HG03439 (cell line): ENCODE measurements around the gene ZBTB12.
"Not testable (repeated sequence)": the region's sequence is repeated elsewhere in the genome, so short reads cannot be mapped to it uniquely, and the experiment has no call there.

Experiments used
- ATAC-seq: cut with Tn5 transposase; IDR thresholded peaks from one replicate; pipeline ENCODE4 v1.9.1; 2021; ENCODE audit warnings: mild to moderate bottlenecking, moderate library complexity; ENCODE audit not compliant: unreplicated experiment

Gene ZBTB12, protein sequence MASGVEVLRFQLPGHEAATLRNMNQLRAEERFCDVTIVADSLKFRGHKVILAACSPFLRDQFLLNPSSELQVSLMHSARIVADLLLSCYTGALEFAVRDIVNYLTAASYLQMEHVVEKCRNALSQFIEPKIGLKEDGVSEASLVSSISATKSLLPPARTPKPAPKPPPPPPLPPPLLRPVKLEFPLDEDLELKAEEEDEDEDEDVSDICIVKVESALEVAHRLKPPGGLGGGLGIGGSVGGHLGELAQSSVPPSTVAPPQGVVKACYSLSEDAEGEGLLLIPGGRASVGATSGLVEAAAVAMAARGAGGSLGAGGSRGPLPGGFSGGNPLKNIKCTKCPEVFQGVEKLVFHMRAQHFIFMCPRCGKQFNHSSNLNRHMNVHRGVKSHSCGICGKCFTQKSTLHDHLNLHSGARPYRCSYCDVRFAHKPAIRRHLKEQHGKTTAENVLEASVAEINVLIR

DNA sequence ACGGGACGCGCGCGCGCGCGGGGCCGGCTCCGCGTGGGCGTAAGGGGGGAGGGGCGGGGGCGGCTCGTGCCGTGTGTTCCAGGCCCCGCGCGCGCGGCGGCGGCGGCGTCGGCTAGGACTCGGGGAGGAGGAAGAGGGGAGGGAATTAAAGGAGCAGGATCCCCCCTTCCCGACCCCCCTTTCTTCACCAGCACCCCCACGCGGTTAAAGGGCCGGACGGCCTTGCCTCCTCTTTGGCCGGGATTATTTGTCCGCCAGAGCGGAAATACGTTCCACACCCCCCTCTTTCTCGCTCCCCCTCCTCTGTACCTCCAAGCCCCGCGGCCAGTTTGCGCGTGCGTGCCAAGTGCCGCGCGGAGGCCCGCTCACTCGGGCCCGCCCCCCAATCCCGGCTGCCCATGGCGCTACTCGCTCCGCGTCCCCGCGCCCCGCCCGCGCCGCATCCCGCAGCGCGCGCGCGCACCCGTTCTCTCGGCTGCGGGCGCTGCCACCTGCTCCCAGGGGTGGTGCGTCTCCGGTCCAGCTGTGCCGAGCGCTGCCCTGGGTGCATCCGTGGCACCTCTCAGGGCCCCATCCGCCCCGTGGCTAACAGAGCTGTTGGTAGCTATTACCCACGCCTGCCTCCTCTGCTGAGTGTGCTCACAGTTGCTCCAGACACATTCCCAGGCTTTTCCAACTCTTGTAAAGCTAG, at the start of gene ZBTB12:
Gene ZBTB12 (minus strand): TSS at position 134 of the 691 bp plus-strand sequence. CDS start 781 bp downstream, outside the sequence.
- ATAC-seq, result peak; percentile 47

DNA sequence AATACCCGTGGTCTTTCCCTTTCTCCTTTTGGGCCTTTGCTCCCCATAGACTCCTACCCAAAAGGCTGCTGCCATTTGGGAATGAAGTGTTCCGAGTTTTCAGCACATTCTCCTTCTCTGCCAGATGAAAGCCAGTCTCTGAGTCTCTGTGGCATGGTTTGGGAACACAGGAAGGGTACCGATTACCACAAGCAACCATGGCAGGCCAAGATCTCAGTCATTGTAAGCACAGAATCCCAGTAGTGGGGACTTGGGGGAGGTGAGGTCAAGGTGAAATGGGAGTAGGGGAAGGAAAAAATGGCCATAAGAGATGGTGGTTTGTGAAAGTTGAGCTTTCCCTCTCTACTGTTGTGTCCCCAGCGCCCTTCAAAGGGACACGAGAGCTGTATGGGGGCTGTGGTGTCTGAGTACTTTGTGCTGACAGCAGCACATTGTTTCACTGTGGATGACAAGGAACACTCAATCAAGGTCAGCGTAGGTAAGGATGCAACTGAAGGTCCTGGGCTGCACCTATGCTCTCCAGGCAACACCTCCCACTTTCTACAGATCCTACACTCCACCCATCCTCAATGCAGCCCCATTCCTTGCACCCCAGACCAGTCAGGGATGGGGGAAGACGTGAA, 48.2 kb upstream of the ZBTB12 start:
- no peak for ATAC-seq

DNA sequence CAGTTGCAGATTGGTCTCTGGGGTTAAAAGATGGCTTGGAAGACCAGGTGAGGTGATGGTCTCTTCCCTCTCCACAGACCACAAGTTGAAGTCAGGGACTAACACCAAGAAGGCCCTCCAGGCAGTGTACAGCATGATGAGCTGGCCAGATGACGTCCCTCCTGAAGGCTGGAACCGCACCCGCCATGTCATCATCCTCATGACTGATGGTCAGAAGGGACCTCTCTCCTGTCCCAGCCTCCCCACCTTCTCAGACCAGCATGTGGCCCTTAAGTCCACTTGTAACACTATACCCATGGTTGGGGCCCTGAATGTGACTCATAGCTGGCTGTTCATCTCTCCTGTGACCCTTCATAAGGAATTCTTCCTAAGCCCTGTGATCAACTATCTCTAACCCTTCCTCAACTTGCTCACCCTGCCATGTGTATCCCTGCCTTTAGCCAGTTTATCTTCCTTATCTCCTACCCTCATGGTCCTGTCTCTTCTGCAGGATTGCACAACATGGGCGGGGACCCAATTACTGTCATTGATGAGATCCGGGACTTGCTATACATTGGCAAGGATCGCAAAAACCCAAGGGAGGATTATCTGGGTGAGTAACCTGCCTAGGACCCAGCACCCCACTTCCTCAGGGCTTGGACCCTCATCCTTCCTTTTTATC, 47.0 kb upstream of the ZBTB12 start:
- ATAC-seq, result no peak

DNA sequence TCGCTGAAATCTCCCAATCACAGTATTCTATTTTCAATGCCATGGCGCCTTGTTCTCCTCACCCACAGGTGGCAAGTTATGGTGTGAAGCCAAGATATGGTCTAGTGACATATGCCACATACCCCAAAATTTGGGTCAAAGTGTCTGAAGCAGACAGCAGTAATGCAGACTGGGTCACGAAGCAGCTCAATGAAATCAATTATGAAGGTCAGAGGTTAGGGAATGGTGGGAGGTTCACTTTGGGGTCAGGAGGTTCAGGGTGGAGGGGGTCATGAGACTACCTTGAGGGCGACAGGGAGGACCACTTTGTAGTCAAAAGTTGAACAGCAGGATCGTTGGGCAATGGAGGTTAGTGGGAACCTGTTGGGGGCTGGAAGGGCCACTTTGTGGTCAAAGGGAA, 46.4 kb upstream of the ZBTB12 start:
- ATAC-seq, result no peak

DNA sequence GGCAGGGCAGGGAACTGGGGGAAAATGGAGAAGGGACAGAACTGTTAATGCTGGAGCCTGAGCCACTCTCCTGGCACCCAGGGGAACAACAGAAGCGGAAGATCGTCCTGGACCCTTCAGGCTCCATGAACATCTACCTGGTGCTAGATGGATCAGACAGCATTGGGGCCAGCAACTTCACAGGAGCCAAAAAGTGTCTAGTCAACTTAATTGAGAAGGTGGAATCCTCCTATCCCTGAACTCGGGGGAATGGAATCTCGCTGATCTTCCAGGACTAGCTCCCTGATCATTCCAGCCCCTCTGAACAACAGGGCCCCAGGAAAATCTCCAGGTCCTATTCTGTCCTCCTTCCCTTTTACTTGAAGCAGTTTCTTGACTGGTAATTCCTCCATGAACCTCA, 46.0 kb upstream of the ZBTB12 start:
- no peak for ATAC-seq

DNA sequence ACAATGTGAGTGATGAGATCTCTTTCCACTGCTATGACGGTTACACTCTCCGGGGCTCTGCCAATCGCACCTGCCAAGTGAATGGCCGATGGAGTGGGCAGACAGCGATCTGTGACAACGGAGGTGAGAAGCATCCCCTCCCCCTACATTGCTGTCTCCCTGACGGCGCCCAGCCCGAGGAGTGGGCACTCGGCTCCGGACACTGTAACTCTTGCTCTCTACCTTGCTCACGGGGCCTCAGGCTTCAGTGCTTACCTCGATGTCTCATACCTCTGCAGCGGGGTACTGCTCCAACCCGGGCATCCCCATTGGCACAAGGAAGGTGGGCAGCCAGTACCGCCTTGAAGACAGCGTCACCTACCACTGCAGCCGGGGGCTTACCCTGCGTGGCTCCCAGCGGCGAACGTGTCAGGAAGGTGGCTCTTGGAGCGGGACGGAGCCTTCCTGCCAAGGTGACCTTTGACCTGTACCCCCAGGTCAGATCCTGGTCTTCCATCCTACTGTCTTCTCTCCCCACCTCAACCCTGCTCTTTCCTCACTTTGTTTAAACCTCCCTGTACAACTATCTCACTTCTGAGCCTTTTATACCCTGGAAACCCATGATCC, 45.3 kb upstream of the ZBTB12 start:
- no peak for ATAC-seq

DNA sequence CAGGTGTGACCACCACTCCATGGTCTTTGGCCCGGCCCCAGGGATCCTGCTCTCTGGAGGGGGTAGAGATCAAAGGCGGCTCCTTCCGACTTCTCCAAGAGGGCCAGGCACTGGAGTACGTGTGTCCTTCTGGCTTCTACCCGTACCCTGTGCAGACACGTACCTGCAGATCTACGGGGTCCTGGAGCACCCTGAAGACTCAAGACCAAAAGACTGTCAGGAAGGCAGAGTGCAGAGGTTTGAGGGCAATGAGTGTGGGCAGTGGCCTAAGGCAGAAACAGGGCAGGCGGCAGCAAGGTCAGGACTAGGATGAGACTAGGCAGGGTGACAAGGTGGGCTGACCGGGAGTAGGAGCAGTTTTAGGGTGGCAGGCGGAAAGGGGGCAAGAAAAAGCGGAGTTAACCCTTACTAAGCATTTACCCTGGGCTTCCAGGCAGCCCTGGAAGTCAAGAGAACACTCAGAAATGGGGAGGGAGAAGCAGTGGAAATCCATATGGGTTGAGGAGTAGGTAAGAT, 44.5 kb upstream of the ZBTB12 start:
- ATAC-seq, result no peak

DNA sequence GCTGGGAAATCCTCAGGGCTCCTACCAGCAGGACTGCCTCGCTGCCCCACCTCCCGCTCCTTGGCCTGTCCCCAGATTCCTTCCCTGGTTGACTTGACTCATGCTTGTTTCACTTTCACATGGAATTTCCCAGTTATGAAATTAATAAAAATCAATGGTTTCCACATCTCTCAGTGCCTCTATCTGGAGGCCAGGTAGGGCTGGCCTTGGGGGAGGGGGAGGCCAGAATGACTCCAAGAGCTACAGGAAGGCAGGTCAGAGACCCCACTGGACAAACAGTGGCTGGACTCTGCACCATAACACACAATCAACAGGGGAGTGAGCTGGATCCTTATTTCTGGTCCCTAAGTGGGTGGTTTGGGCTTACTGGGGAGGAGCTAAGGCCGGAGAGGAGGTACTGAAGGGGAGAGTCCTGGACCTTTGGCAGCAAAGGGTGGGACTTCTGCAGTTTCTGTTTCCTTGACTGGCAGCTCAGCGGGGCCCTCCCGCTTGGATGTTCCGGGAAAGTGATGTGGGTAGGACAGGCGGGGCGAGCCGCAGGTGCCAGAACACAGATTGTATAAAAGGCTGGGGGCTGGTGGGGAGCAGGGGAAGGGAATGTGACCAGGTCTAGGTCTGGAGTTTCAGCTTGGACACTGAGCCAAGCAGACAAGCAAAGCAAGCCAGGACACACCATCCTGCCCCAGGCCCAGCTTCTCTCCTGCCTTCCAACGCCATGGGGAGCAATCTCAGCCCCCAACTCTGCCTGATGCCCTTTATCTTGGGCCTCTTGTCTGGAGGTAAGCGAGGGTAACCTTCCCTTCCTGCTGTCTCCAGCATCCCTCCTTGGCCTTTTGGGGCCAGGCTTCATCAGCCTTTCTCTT, 43.9 kb upstream of the ZBTB12 start, which contains the start of gene CFB:
Gene CFB (plus strand): TSS at position 589 of the 863 bp plus-strand sequence. CDS start 127 bp downstream, at position 716.
- ATAC-seq, result no peak

DNA sequence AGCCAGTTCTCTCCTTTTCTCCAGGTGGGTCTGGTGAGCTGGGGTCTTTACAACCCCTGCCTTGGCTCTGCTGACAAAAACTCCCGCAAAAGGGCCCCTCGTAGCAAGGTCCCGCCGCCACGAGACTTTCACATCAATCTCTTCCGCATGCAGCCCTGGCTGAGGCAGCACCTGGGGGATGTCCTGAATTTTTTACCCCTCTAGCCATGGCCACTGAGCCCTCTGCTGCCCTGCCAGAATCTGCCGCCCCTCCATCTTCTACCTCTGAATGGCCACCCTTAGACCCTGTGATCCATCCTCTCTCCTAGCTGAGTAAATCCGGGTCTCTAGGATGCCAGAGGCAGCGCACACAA, 43.2 kb upstream of the ZBTB12 start:
- ATAC-seq, result no peak

DNA sequence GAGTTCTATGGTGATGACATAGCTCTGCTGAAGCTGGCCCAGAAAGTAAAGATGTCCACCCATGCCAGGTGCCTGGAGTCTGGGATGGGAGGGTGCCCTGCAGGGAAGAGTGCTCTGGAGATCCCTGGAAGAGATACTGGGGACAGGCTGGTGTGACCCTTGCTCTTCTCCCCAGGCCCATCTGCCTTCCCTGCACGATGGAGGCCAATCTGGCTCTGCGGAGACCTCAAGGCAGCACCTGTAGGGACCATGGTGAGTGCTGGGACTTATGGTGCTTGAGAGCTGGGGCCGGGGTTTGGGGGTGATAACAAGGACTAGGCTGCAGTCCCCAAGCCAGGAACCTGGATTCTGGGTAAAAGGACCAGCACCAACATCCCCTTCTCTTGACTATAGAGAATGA, 41.9 kb upstream of the ZBTB12 start:
- ATAC-seq, result no peak

DNA sequence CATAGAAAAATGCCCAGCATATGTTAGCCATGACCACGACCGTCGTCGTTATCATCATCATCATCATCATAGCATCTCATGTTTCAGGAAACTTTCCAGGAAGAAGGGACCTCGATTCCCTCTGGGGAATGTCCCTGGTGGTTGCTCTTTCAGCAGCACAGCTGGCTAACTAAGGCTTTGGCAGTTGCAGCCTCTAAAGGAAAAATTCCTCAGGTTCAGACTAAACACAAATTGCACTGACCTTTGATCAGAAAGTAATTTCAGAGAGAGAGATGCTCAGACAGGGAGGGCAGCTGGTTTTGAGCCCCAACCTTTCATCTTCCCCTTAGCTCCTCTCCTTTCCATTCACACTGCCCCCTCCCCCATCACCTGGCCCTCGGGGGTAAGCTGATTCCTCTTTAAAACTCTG, 38.4 kb upstream of the ZBTB12 start:
- no peak for ATAC-seq

DNA sequence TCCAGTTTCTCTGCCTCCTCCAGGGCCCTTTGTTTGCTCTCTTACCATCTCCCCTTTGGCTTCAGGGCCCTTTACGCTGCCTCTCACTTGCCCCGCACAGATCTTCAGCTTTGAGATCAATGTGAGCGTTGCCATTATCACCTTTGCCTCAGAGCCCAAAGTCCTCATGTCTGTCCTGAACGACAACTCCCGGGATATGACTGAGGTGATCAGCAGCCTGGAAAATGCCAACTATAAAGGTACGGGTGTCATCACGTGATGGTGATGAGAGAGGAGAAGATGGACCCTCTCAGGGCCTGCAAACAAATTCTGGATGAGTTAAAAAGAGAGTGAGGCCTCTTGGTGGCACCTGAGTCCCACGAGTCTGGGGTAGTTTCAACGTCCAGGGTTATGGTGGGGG, 33.9 kb upstream of the ZBTB12 start:
- ATAC-seq, result no peak

DNA sequence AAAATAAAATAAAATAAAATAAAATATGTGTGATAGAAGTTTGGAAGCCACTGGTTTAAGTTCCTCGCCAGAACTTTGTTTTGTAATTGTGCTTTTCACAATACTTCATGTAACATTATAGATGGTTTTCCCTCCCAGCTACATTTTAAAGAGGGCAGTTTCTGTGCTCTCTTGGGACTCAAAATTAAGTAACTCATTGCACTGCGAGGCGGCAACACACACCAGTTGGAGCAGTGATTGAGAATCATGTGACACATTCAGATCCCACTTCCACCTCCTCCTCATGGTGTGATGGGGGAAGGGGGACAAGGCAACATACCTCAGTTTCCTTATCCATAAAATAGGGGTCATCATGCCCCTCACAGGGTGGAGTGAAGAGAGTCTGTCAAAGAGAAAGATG, 33.1 kb upstream of the ZBTB12 start:
- no peak for ATAC-seq

DNA sequence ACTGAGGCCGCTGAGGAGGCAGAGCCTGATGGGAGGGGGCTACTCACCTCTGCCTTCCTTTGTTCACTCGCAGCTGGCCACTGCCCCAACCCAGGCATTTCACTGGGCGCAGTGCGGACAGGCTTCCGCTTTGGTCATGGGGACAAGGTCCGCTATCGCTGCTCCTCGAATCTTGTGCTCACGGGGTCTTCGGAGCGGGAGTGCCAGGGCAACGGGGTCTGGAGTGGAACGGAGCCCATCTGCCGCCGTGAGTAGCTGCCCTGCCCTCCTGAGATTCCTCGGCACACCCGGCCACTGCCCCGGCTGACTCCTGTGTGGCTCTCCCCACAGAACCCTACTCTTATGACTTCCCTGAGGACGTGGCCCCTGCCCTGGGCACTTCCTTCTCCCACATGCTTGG, 31.7 kb upstream of the ZBTB12 start:
- no peak for ATAC-seq

DNA sequence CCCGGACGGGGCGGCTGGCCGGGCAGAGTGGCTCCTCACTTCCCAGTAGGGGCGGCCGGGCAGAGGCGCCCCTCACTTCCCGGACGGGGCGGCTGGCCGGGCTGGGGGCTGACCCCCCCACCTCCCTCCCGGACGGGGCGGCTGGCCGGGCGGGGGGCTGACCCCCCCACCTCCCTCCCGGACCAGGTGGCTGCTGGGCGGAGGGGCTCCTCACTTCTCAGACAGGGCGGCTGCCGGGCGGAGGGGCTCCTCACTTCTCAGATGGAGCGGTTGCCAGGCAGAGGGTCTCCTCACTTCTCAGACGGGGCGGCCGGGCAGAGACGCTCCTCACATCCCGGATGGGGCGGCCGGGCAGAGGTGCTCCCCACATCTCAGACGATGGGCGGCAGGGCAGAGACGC, 30.3 kb upstream of the ZBTB12 start:
- ATAC-seq, result not testable (repeated sequence)

DNA sequence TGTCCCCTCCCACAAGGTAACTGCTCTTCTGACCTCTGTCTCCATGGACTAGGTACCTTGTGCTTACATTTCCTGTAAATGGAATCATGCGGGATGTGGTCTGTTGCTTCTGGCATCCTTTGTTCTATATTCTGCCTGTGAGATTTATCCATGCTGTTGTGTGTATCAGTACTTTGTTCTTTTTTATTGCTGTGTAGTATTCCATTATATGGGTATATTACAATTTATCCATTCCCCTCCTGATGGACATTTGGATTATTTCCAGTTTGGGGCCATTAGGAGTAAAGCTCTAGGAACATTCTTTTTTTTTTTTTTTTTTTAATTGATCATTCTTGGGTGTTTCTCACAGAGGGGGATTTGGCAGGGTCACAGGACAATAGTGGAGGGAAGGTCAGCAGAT, 29.1 kb upstream of the ZBTB12 start:
- no peak for ATAC-seq

DNA sequence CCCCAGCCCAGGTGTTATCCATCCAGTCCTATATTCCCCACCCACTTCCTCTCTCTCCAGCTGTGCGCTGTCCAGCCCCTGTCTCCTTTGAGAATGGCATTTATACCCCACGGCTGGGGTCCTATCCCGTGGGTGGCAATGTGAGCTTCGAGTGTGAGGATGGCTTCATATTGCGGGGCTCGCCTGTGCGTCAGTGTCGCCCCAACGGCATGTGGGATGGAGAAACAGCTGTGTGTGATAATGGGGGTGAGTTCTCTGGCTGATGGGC, 26.7 kb upstream of the ZBTB12 start:
- no peak for ATAC-seq

DNA sequence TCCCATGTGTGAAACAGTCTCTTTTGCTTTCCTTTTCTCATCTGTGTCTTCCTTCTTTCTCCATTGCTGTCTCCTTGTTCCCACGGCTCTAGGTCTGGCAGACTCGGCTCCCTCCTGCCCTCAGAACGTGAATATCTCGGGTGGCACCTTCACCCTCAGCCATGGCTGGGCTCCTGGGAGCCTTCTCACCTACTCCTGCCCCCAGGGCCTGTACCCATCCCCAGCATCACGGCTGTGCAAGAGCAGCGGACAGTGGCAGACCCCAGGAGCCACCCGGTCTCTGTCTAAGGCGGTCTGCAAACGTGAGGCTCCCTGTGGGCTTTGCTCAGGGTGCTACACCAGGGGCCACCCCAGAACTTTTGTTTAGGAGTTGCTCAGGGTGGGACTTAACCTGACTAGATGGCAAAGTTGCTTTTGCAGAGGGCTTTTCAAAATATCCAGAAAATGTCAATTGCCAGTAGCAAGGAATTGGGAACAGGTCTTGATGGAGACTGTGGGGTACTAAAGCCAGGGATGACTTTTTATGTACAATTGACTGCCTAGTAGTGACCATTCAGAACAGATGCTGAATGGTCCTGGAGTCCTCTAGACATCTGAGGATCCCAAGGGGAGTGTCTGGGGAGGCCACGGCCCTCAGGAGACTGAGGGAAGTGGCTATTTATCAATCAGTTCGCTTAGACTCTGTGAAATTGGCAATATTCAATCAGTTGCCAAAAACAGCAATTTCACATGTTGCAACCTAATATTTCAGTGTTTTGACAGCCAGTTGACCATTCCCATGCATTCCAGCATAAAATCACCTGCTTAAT, 26.2 kb upstream of the ZBTB12 start:
- no peak for ATAC-seq

DNA sequence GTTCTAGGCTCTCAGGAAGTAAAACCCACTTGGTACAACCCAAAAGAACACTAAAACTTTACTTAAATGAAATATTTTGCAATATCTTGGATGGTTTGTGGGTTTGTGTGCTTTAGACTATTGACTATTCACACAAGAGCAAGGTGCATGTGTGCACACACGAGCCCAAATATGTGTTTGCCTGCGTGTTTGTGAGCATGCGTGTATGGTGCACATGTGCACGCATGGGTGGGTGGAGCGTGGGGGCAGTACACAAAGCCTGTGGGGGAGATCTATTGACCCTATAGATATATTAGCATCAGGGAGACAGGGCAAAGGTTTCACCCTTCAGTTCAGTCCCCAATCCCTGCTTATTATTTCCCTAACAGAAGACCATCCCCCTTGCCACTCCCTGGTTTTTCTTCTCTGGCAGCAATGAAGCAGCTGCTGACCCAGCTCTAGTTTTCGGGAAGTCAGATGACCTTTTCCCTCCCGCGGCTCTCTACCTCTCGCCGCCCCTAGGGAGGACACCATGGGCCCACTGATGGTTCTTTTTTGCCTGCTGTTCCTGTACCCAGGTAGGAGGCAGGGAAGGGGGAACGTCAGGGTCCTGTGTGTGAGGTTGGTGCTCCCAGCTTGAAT, 25.5 kb upstream of the ZBTB12 start, which contains the start of gene C2:
Gene C2 (plus strand): TSS at position 476 of the 621 bp plus-strand sequence. CDS start 36 bp downstream, at position 512.
- no peak for ATAC-seq
